AG04449 (cell line): ENCODE results near the gene DCHS1.

Source experiments
- CTCF ChIA-PET: fragments of 350-600 bp; formaldehyde crosslinking; extraction: SDS; loops from one replicate; lab custom pipeline; 2021; ENCODE audit warnings: antibody characterized with exemption; lab: Yijun Ruan, JAX
- POLR2A ChIA-PET: fragments of 400-600, 350-600 bp; formaldehyde crosslinking; extraction: SDS; loops from one replicate; lab custom pipeline; 2020; ENCODE audit warnings: antibody characterized with exemption, inconsistent platforms; lab: Yijun Ruan, JAX
- DNase-seq: peaks from one replicate; pipeline ENCODE4 v3.0.0-alpha.2; 2010; ENCODE audit warnings: low read depth, low spot score
- H3K4me3 ChIP-seq: 2 replicates; pipeline ENCODE4 v1.5.1; 2011; ENCODE audit warnings: low read depth, mild to moderate bottlenecking, control low read depth, low read length
- TF ChIP-seq, protein P1 (sequence below): IDR thresholded peaks from one replicate; pipeline ENCODE4 v1.5.1; 2011; ENCODE audit warnings: mild to moderate bottlenecking, moderate library complexity, low read length, control low read depth, inconsistent platforms; ENCODE audit not compliant: insufficient read depth; ENCODE audit errors: missing control alignments

DCHS1 gene

DNA sequence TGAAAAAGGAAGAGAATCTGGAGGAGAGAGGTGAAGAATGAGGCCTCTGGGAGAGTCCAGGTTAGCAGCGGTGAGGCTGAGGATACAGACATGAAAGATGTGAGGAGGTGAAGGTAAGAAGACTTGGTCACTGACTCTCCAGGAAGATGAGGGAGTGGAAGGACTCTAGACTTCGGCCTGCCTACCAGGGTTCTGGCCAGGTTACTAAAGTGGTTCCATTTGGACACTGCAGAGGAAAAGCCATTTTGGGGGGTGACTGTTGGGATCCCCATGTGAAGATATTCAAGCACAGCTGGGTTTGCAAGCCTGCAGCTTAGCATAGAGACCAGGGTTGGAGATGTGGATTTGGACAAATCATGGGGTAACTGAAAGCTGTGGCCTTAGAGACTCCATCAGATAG, 7.8 kb downstream of the DCHS1 start:
- no peak overlapping the region for H3K4me3 ChIP-seq
- DNase-seq, result no peak
- ChIA-PET POLR2A (interaction anchor here (0.6 to 1.4 kb wide), 2 partner anchors 12 to 36 kb away, joined by 3 to 4 read pairs; partner anchors contain the start of gene TAF10), CTCF (interaction anchor here (1.1 to 1.9 kb wide), 3 partner anchors 8 to 21 kb away, joined by 3 to 5 read pairs (median 5); partner anchors contain the start of gene DCHS1)
- TF ChIP-seq, protein P1, sequence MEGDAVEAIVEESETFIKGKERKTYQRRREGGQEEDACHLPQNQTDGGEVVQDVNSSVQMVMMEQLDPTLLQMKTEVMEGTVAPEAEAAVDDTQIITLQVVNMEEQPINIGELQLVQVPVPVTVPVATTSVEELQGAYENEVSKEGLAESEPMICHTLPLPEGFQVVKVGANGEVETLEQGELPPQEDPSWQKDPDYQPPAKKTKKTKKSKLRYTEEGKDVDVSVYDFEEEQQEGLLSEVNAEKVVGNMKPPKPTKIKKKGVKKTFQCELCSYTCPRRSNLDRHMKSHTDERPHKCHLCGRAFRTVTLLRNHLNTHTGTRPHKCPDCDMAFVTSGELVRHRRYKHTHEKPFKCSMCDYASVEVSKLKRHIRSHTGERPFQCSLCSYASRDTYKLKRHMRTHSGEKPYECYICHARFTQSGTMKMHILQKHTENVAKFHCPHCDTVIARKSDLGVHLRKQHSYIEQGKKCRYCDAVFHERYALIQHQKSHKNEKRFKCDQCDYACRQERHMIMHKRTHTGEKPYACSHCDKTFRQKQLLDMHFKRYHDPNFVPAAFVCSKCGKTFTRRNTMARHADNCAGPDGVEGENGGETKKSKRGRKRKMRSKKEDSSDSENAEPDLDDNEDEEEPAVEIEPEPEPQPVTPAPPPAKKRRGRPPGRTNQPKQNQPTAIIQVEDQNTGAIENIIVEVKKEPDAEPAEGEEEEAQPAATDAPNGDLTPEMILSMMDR, result no peak

GRCh38 chr11:6646918-6647679, 8.5 kb downstream of the DCHS1 start:
- POLR2A ChIA-PET, result interaction anchor here (0.6 to 1.6 kb wide), 4 partner anchors 12 to 1000 kb away, joined by 3 to 7 read pairs (median 4); partner anchors contain the start of genes TAF10 and TPP1
- H3K4me3 ChIP-seq, result no peak overlapping the region; the same call in 1 of the 2 replicates
- DNase-seq, result no peak
- CTCF ChIA-PET, result interaction anchor here (0.7 to 1.9 kb wide), 6 partner anchors 9 to 116 kb away, joined by 3 to 5 read pairs (median 4); partner anchors contain the start of gene DCHS1
- TF ChIP-seq, protein P1, result no peak

DNA sequence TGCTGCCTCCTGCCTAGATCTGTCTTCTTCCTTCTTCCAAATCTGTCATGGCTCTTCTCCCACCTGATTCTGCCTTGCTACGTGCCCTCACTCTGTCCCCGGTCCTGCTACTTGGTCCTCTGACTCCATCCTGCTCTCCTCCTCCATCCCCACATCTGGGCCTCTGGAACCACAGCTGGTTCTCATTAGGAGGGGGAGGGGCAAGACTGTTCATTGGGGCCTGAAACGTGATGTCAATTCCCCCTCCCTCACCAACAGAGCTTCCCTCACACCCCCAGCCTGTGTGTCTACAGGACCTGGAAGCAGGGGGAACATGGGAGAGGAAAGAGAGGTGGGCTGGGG, 9.1 kb downstream of the DCHS1 start:
- ChIA-PET CTCF (interaction anchor here (0.7 to 1.9 kb wide), 6 partner anchors 8 to 115 kb away, joined by 3 to 5 read pairs (median 4); partner anchors contain the start of gene DCHS1), POLR2A (interaction anchor here (1.1 to 1.6 kb wide), 3 partner anchors 27 to 174 kb away, joined by 3 to 7 read pairs (median 4); partner anchors contain the start of genes TAF10 and TPP1)
- peak overlapping the region; percentile 34 for H3K4me3 ChIP-seq
- TF ChIP-seq, protein P1, result no peak
- DNase-seq, result no peak

- no peak for DNase-seq
- peak overlapping the region; percentile 34 for H3K4me3 ChIP-seq
- POLR2A ChIA-PET, result interaction anchor here (1.1 to 1.6 kb wide), 2 partner anchors 27 to 173 kb away, joined by 3 to 7 read pairs; partner anchors contain the start of gene TPP1
- TF ChIP-seq, protein P1, result no peak
- CTCF ChIA-PET, result interaction anchor here (1.1 to 1.9 kb wide), 4 partner anchors 12 to 141 kb away, joined by 3 to 5 read pairs (median 3); no protein-coding TSS in a partner anchor
Observed at GRCh38 chr11:6646071-6646470, 9.5 kb downstream of the DCHS1 start.

DNA sequence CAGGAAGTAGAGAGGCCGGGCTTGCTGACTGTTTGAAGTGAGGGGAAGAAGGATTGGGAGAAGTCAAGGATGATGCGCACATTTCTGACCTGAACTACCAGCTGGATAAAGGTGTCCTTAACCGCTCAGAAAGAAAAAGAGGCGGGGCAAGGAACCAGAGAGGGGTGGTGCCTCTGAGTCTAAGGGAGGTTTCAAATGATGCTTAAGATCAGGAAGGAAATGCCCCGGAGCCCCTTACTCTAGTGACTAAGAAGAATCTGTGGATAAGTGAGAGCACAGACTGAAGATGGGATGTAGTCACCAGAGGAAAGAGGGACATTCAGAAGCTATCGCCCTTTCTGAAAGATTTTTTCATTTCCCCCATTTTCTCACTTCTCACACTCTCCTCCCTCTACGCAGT, 12.7 kb downstream of the DCHS1 start:
- ChIA-PET POLR2A (no interaction called here), CTCF (interaction anchor here (1.3 kb wide), 1 partner anchor 24 kb away, joined by 3 read pairs; no protein-coding TSS in a partner anchor)
- no peak overlapping the region for H3K4me3 ChIP-seq
- no peak for DNase-seq
- TF ChIP-seq, protein P1, result no peak
